GM18507 (cell line): ENCODE data around the gene RNASE4.

ENCODE experiments used
- DNase-seq: peaks from one replicate; pipeline ENCODE4 v3.0.0; 2011; ENCODE audit warnings: low read depth; ENCODE audit not compliant: insufficient read length; ENCODE audit errors: extremely low spot score
- FAIRE-seq: peaks from 2 replicates; lab custom pipeline; 2011; peaks lifted over from hg19 to GRCh38; lab: Jason Lieb, UNC

RNASE4 gene

GRCh38 chr14:20671597-20672283 lies 12.6 kb upstream of the RNASE4 start:
- FAIRE-seq = peak; percentile 31
- no peak for DNase-seq

GRCh38 chr14:20675669-20676068 lies 8.7 kb upstream of the RNASE4 start:
- FAIRE-seq = no peak
- DNase-seq = no peak

- DNase-seq (no peak), FAIRE-seq (no peak)
These were observed 8.3 kb upstream of the RNASE4 start for GRCh38 chr14:20676072-20676471.

- DNase-seq (no peak), FAIRE-seq (no peak)
These were observed 4.5 kb upstream of the RNASE4 start for GRCh38 chr14:20679907-20680306.

GRCh38 chr14:20680363-20680762 lies 4.0 kb upstream of the RNASE4 start:
- DNase-seq (no peak), FAIRE-seq (no peak)

GRCh38 chr14:20680843-20681347 lies 3.5 kb upstream of the RNASE4 start:
- DNase-seq = no peak
- no peak for FAIRE-seq

GRCh38 chr14:20681348-20682126 lies 2.8 kb upstream of the RNASE4 start:
- DNase-seq = no peak
- peak; percentile 89 for FAIRE-seq

- FAIRE-seq (no peak), DNase-seq (no peak)
These were observed 2.3 kb upstream of the RNASE4 start for GRCh38 chr14:20682127-20682434.

GRCh38 chr14:20682435-20683124 lies 1.8 kb upstream of the RNASE4 start:
- no peak for DNase-seq

GRCh38 chr14:20683125-20683890 lies 1.1 kb upstream of the RNASE4 start:
- FAIRE-seq (peak; percentile 75), DNase-seq (no peak)

More at GRCh38 chr14:20682435-20683124, 1.8 kb upstream of the RNASE4 start:
- peak; percentile 78 for FAIRE-seq

- DNase-seq (no peak), FAIRE-seq (no peak)
These were observed 499 bp downstream of the RNASE4 start for GRCh38 chr14:20684662-20685456.

GRCh38 chr14:20686386-20687143 lies 2.2 kb downstream of the RNASE4 start:
- DNase-seq (no peak), FAIRE-seq (no peak)

GRCh38 chr14:20687362-20688166 lies 3.2 kb downstream of the RNASE4 start:
- FAIRE-seq (no peak), DNase-seq (no peak)

GRCh38 chr14:20688167-20688839 lies 3.9 kb downstream of the RNASE4 start, which contains the start of gene ANG:
Gene ANG (plus strand): TSS chr14:20688764. CDS start chr14:20693565, 4,801 bp downstream.
- no peak for FAIRE-seq

GRCh38 chr14:20690848-20691640 lies 6.7 kb downstream of the RNASE4 start:
- FAIRE-seq = peak; percentile 90
- no peak for DNase-seq

More at GRCh38 chr14:20688167-20688839, 3.9 kb downstream of the RNASE4 start, which contains the start of gene ANG:
- DNase-seq = no peak
